Colonic mucosa (tissue), 4 donors: ENCODE data around the gene ABCB8. TPM values are rescaled to one million over a fixed set of nuclear protein-coding genes. Genes with fewer than 3 reads are reported as not detected.

ENCODE experiments used
- DNase-seq: peaks from one replicate; pipeline ENCODE4 v3.0.0-alpha.2; 2020
- H3K27ac ChIP-seq: fragments of 200-600 bp; one replicate; pipeline ENCODE4 v1.8.0; 2021
- H3K27me3 ChIP-seq: fragments of 200-600 bp; one replicate; pipeline ENCODE4 v1.8.0; 2021
- H3K36me3 ChIP-seq: fragments of 200-600 bp; one replicate; pipeline ENCODE4 v1.8.0; 2021
- H3K4me1 ChIP-seq: fragments of 200-600 bp; one replicate; pipeline ENCODE4 v1.8.0; 2021; ENCODE audit warnings: mild to moderate bottlenecking
- H3K4me3 ChIP-seq: fragments of 200-600 bp; one replicate; pipeline ENCODE4 v1.8.0; 2021
- H3K9ac ChIP-seq, 2 donors: one replicate each; pipeline ENCODE4 v1.7.0; 2013; ENCODE audit warnings: control low read depth in 2 of 2, low read depth in 2 of 2, low read length in 2 of 2
- H3K9me3 ChIP-seq: fragments of 200-600 bp; one replicate; pipeline ENCODE4 v1.8.0; 2021
- CTCF ChIP-seq: fragments of 200-600 bp; IDR thresholded peaks from one replicate; pipeline ENCODE4 v1.8.0; 2022; ENCODE audit warnings: antibody characterized with exemption, mild to moderate bottlenecking
- intact Hi-C: fragments of 100-400 bp; cut with DNase I; formaldehyde crosslinking; loops from one replicate; pipeline ENCODE4 v1.14.1; 2022
- total RNA-seq, 2 donors: library from RNA; stranded (reverse); fragmentation: NEBNext Ultra II Directional in 1 of 2; extraction: Animal tissue kit (Norgen Biotek cat#: 25700) in 1 of 2; gene quantifications; one replicate each; pipeline ENCODE4 v1.2.1, GENCODE V29; 2021
- donor health status: healthy.
- donor health status: DM: no; HTN: no; CAD: no.
- donor health status: DM: no; HTN: no; CAD: no.

ABCB8 gene
- 10 to 100 TPM; 26.7 to 59.5 TPM for total RNA-seq

DNA sequence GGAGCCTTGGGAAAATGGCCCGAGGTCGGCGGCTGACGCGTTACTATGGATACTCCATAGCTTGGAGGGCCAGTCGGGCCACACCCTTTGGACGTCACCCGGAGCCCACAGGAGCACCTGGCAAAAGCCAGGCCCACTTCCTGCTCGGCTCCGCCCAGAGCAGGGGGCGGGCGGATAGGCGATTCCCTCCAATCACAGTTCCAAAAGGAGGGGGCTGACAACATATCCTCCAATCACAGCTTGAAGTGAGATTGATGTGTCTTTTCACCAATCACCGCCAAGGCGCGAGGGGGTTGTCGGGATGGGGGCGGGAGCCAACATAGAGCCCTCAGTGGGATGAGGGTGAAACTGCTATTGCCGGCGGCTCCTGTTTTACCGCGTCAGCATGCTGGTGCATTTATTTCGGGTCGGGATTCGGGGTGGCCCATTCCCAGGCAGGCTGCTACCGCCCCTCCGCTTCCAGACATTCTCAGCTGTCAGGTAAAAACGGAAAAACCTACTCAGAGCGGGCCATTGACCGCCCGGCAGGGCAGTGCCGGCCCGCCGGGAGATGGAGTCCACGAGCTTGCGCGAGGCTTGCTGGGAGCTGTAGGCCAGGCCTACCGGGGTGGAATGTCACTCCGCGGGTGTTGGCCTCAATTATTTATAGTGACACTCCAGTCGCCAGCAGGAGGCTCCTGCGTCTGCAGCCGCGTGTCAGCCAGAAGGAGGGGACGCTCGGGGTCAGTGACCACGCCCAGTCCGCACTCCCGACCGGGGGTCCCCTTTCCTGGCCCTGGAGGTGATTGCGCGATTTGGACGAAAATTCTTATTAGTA lies at the start of gene ABCB8:
Gene ABCB8, plus strand, starts transcription at position 320 of the 817 bp plus-strand sequence. Its CDS starts 66 bp downstream, at position 386.
- intact Hi-C loops: no loop called here
- Histone ChIP-seq H3K4me1 (no peaks in the 10 kb centered on the region), H3K9ac (peak within 1 kb of the TSS; percentile 37 to 78), H3K9me3 (no peaks in the 10 kb centered on the region), H3K36me3 (no peaks in the 10 kb centered on the region), H3K27ac (peak within 1 kb of the TSS; percentile 84), H3K4me3 (peak within 1 kb of the TSS; percentile 86), H3K27me3 (no peaks in the 10 kb centered on the region)
- TF ChIP-seq CTCF: peak; percentile 45
- peak; percentile 100 for DNase-seq

DNA sequence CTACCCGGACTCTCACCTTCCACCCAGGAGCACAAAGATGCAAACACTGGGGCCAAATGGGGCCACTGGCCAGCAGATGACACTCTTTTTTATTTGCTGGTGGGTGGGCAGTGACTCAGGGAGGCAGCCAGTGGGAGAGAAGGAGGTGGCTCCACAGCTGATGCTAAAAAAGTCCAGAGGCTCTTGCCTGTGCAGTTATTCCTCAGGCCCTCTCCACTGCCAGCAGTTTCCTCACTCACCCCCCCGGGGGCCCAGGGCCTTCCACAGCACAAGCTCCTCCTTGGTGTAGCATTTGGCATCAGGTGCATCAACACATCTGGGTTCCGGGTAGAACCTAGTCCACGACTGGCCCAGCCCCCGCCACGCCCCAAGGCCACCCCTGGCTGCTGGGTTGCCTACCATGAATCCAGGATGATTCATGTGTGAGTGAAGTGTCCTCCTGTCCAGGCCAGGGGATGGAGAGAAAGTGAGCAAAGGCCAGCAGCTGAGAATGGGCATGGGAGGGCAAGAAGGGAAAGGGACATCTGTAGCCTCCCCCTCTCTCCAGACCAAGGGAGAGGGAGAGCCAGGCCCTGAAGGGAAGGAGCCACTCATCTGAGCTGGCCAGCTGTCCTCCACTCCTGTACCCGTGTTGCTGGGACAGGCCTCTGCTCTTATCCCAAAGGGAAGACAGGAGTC lies 48.4 kb upstream of the ABCB8 start:
- intact Hi-C loops: loop anchor here (10.0 kb wide), 1 partner anchor 195 kb away; no protein-coding TSS in a partner anchor

DNA sequence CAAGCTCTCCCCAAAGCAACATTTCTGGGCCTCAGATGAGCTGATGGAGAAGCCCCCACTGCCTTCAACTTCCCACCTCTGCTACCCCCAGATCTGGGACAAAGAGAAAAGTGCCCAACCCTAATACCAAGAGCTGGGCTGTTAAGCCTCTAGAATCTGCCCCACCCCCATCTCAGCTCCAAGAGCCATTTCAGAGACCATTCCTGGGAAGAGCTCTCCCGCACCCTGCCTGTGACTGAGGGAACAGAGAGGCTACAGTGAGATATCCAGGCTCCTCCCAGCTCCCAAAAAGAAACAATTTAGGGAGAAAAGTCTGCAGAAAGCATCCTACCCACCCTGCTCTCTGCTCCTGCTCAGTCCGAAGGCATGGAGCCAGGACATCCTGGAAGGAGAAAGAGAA lies 47.6 kb upstream of the ABCB8 start:
- no peak for TF ChIP-seq CTCF
- no peaks in the 10 kb centered on the region for H3K9me3 ChIP-seq
- H3K9ac ChIP-seq: no peak overlapping the region
- peaks cover 21% of the 10 kb centered on the region for H3K27me3 ChIP-seq
- H3K4me3 ChIP-seq: no peak overlapping the region
- DNase-seq: no peak
- no peaks in the 10 kb centered on the region for H3K4me1 ChIP-seq
- H3K36me3 ChIP-seq: no peaks in the 10 kb centered on the region
- H3K27ac ChIP-seq: no peak overlapping the region
- intact Hi-C loops: loop anchor here (10.0 kb wide), 1 partner anchor 196 kb away; no protein-coding TSS in a partner anchor

More for the DNA sequence above, 48.4 kb upstream of the ABCB8 start:
- Histone ChIP-seq H3K4me3 (no peak overlapping the region), H3K36me3 (no peaks in the 10 kb centered on the region), H3K9ac (no peak overlapping the region), H3K4me1 (no peaks in the 10 kb centered on the region), H3K9me3 (no peaks in the 10 kb centered on the region), H3K27ac (no peak overlapping the region), H3K27me3 (peaks cover 21% of the 10 kb centered on the region)
- DNase-seq: no peak
- no peak for TF ChIP-seq CTCF

DNA sequence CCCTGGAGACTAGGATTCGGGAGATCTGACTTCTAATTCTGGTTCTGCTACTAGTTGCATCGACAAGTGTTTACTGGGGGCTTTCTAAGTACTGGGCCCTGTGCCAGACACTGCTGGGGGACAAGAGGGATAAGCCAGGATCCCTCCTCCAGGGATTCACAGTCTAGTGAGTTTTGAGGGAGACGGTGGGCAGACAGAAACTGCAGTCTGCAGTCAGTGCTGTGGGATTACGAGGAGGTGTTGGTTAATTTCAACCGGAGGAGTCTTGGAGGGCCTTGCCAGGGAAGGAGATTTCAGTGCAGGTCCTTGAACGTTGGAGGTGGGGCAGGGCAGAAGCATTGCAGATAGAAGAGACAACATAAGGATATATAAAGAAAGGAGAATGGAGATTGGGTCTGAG lies 46.6 kb upstream of the ABCB8 start:
- Histone ChIP-seq H3K36me3 (no peaks in the 10 kb centered on the region), H3K9ac (no peak overlapping the region), H3K4me1 (no peaks in the 10 kb centered on the region), H3K27ac (no peak overlapping the region), H3K9me3 (no peaks in the 10 kb centered on the region), H3K4me3 (no peak overlapping the region), H3K27me3 (peaks cover 21% of the 10 kb centered on the region)
- no peak for TF ChIP-seq CTCF
- intact Hi-C loops: loop anchor here (10.0 kb wide), 1 partner anchor 197 kb away; no protein-coding TSS in a partner anchor
- no peak for DNase-seq

- Histone ChIP-seq H3K9me3 (no peaks in the 10 kb centered on the region), H3K27ac (no peak overlapping the region), H3K36me3 (no peaks in the 10 kb centered on the region), H3K9ac (no peak overlapping the region), H3K27me3 (peaks cover 15% of the 10 kb centered on the region), H3K4me3 (no peak overlapping the region), H3K4me1 (no peaks in the 10 kb centered on the region)
- intact Hi-C loops: loop anchor here (10.0 kb wide), 1 partner anchor 198 kb away; no protein-coding TSS in a partner anchor
- no peak for TF ChIP-seq CTCF
- DNase-seq: no peak
These were observed 45.9 kb upstream of the ABCB8 start for GRCh38 chr7:150982351-150982750.
